Ascending aorta (tissue), 2 donors: ENCODE measurements around the gene HES1. TPM values are rescaled to one million over a fixed set of nuclear protein-coding genes. Genes with fewer than 3 reads are reported as not detected.

ENCODE experiments used
- DNase-seq, 2 donors: peaks; one replicate each; pipeline ENCODE4 v3.0.0-alpha.2; 2019; ENCODE audit warnings: low spot score in 2 of 2
- H3K27ac ChIP-seq, 2 donors: fragments of 200-600 bp; sonication (generic); one replicate each; pipeline ENCODE4 v1.5.1; 2016 to 2017; ENCODE audit warnings: mild to moderate bottlenecking in 1 of 2
- H3K27me3 ChIP-seq: fragments of 200-600 bp; sonication (generic); one replicate; pipeline ENCODE4 v1.5.1; 2017
- H3K36me3 ChIP-seq, 2 donors: fragments of 200-600 bp; sonication (generic); one replicate each; pipeline ENCODE4 v1.5.1; 2016
- H3K4me1 ChIP-seq, 2 donors: fragments of 200-600 bp; sonication (generic); one replicate each; pipeline ENCODE4 v1.5.1; 2016 to 2017; ENCODE audit warnings: mild to moderate bottlenecking in 1 of 2
- H3K4me3 ChIP-seq, 2 donors: fragments of 200-600 bp; sonication (generic); one replicate each; pipeline ENCODE4 v1.5.1; 2016 to 2017; ENCODE audit warnings: mild to moderate bottlenecking in 1 of 2
- H3K9me3 ChIP-seq, 2 donors: fragments of 200-600 bp; sonication (generic); one replicate each; pipeline ENCODE4 v1.5.1; 2016
- intact Hi-C: fragments of 100-400 bp; cut with DNase I; formaldehyde crosslinking; loops from one replicate; pipeline ENCODE4 v1.15.1; 2023
- total RNA-seq: library from RNA; depleted of rRNA; stranded (reverse); fragments of >200 nt; gene quantifications from one replicate; pipeline ENCODE4 v1.1.0, GENCODE V29; 2016
- TF ChIP-seq, protein P1 (sequence below), 3 experiments: fragments of 200-600 bp in 2 of 3; fragments of 450-650 bp in 1 of 3; sonication (generic) in 2 of 3; IDR thresholded peaks; one replicate each; pipeline ENCODE4 v1.5.1; 2016 to 2019; ENCODE audit warnings: antibody characterized with exemption in 3 of 3, mild to moderate bottlenecking in 1 of 3, moderate library complexity in 1 of 3

HES1 gene
- total RNA-seq, 1 donor from 2014 or later, result 22.6 TPM

DNA sequence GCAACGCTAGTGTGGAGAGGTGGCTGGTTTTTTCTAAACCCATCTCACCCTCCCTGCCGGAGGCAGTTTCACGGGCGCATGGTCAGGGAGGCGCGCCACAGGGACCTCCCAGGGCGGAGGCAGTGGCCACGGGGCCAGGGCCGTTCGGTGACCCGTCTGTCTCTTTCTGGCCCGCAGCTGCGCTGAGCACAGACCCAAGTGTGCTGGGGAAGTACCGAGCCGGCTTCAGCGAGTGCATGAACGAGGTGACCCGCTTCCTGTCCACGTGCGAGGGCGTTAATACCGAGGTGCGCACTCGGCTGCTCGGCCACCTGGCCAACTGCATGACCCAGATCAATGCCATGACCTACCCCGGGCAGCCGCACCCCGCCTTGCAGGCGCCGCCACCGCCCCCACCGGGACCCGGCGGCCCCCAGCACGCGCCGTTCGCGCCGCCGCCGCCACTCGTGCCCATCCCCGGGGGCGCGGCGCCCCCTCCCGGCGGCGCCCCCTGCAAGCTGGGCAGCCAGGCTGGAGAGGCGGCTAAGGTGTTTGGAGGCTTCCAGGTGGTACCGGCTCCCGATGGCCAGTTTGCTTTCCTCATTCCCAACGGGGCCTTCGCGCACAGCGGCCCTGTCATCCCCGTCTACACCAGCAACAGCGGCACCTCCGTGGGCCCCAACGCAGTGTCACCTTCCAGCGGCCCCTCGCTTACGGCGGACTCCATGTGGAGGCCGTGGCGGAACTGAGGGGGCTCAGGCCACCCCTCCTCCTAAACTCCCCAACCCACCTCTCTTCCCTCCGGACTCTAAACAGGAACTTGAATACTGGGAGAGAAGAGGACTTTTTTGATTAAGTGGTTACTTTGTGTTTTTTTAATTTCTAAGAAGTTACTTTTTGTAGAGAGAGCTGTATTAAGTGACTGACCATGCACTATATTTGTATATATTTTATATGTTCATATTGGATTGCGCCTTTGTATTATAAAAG lies 1.8 kb downstream of the HES1 start:
- intact Hi-C loops, result loop anchor here (1.0 to 10.0 kb wide), 6 partner anchors 66 to 1757 kb away; partner anchors contain the start of gene ATP13A3
- H3K36me3 ChIP-seq, result no peaks in the 10 kb centered on the region
- H3K4me1 ChIP-seq, result peaks cover 9 to 35% of the 10 kb centered on the region in 2 donors
- DNase-seq, result peak in 1 of 2 donors; percentile 79
- H3K4me3 ChIP-seq, result peak overlapping the region; percentile 80 to 87
- H3K9me3 ChIP-seq, result no peaks in the 10 kb centered on the region
- TF ChIP-seq, protein P1, sequence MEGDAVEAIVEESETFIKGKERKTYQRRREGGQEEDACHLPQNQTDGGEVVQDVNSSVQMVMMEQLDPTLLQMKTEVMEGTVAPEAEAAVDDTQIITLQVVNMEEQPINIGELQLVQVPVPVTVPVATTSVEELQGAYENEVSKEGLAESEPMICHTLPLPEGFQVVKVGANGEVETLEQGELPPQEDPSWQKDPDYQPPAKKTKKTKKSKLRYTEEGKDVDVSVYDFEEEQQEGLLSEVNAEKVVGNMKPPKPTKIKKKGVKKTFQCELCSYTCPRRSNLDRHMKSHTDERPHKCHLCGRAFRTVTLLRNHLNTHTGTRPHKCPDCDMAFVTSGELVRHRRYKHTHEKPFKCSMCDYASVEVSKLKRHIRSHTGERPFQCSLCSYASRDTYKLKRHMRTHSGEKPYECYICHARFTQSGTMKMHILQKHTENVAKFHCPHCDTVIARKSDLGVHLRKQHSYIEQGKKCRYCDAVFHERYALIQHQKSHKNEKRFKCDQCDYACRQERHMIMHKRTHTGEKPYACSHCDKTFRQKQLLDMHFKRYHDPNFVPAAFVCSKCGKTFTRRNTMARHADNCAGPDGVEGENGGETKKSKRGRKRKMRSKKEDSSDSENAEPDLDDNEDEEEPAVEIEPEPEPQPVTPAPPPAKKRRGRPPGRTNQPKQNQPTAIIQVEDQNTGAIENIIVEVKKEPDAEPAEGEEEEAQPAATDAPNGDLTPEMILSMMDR (IDR thresholded peaks at IDR 0.05), result peak; percentile 27 to 50 (median 48)
- peak overlapping the region; percentile 92 to 96 for H3K27ac ChIP-seq
- H3K27me3 ChIP-seq, result no peaks in the 10 kb centered on the region

DNA sequence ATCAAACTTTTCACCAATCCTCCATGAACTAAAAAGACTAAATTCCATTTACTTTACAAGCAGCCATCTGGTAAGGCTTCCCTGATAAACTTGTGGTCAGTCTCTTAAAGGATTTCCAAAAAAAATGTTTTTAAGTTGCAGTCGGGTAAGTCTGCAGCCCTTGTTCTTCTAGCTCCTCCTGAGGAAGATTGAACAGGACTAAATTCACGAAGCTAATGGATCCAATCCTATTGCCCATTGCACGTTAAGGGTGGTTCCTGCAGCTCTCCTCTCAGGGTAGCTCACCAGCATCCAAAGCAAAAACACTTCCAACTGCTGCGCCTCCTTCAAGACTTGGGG lies 2.8 kb downstream of the HES1 start:
- TF ChIP-seq, protein P1 (IDR thresholded peaks at IDR 0.05), result no peak
- H3K4me1 ChIP-seq, result peaks cover 9 to 36% of the 10 kb centered on the region in 2 donors
- intact Hi-C loops, result loop anchor here (1.0 to 10.0 kb wide), 4 partner anchors 176 to 1756 kb away; partner anchors contain the start of gene ATP13A3
- H3K4me3 ChIP-seq, result peak overlapping the region; percentile 80 to 87
- H3K27me3 ChIP-seq, result no peaks in the 10 kb centered on the region
- H3K36me3 ChIP-seq, result no peaks in the 10 kb centered on the region
- H3K9me3 ChIP-seq, result no peaks in the 10 kb centered on the region
- DNase-seq, result no peak
- peak overlapping the region; percentile 92 to 96 for H3K27ac ChIP-seq

DNA sequence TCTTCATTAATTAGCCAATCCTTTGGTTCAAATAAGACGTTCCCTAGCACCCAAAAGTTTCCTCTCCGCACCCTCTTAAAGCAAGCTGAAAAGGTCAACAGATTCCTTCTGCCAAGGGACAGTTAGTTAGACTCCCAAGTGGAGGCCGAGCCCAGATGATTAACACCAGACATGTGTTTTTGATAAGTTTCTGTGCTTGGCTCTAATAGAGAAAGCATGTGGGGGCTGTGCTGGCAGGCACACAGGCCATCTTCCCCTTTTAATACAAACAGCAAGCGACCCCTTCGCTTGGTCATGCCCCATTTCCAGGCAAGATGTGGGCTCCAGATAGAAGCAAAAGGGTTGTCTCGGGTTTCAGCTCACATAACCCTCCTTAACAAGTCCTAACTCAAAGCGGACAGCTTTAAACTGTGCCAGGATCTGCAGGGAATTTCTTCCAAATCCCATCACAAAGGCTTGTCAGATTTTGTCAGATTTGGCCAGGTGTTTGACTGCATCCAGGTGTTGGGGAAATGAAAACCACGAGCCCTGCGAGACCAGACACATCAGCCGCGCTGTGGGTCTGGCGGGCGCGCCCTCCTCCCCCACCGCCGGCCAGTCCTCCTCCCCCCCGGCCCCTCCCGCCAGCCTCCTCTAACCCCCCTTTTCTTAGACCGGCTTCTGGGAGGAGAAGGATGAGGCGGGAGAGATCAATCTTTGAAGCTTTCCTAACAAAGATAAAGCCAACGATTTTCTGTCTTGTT lies 3.3 kb downstream of the HES1 start:
- H3K27ac ChIP-seq, result peak overlapping the region; percentile 92 to 96
- peaks cover 9 to 36% of the 10 kb centered on the region in 2 donors for H3K4me1 ChIP-seq
- intact Hi-C loops, result loop anchor here (2.0 to 10.0 kb wide), 3 partner anchors 176 to 1756 kb away; partner anchors contain the start of gene ATP13A3
- peak overlapping the region; percentile 7 to 87 for H3K4me3 ChIP-seq
- H3K36me3 ChIP-seq, result no peaks in the 10 kb centered on the region
- no peaks in the 10 kb centered on the region for H3K9me3 ChIP-seq
- H3K27me3 ChIP-seq, result no peaks in the 10 kb centered on the region
- no peak for DNase-seq
- TF ChIP-seq, protein P1 (IDR thresholded peaks at IDR 0.05), result no peak

DNA sequence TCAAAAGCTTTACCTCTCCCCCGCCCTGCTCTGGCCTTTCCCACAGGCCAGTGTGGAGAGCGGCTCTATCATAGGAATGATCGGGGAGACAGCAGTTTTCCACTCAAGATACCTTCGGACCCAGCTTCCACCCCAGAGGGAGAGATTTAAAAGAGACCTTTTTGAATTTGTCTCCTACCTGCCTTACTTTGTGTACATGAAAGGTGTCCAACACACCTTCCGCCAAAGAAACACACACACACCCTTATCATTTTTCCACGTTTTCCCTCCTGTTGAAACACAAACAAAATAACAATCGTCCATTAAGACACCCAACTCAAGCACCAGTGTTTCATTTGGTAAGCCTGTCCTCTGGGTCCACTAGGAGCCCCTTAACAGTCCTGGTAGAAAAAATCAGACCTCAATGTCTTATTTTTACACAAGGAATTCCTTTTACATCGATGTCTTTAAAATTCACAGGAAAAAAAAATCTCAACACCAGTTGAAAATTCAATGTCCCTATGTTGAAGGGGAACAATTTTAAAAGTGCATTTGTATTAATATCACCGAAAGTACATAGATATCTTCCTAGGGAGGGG lies 4.0 kb downstream of the HES1 start:
- H3K4me1 ChIP-seq, result peaks cover 9 to 36% of the 10 kb centered on the region in 2 donors
- H3K4me3 ChIP-seq, result peak overlapping the region; percentile 7 to 87
- H3K36me3 ChIP-seq, result no peaks in the 10 kb centered on the region
- TF ChIP-seq, protein P1 (IDR thresholded peaks at IDR 0.05), result no peak
- peak overlapping the region; percentile 92 to 96 for H3K27ac ChIP-seq
- H3K9me3 ChIP-seq, result no peaks in the 10 kb centered on the region
- intact Hi-C loops, result loop anchor here (2.0 to 10.0 kb wide), 7 partner anchors 135 to 1755 kb away; partner anchors contain the start of genes ATP13A3 and OPA1
- DNase-seq, result no peak
- no peaks in the 10 kb centered on the region for H3K27me3 ChIP-seq
